H9 (cell line): ENCODE data around the gene CARMIL3. TPM values are rescaled to one million over a fixed set of nuclear protein-coding genes. Genes with fewer than 3 reads are reported as not detected.

ENCODE experiments used
- DNase-seq: peaks from one replicate; pipeline ENCODE4 v3.0.0-alpha.2; 2017
- H2AFZ ChIP-seq: one replicate; pipeline ENCODE4 v1.6.1; 2013; ENCODE audit warnings: mild to moderate bottlenecking, low read length, control low read depth, moderate library complexity
- H2AK5ac ChIP-seq: 2 replicates; pipeline ENCODE4 v1.6.1; 2013; ENCODE audit warnings: low read length, control low read depth, mixed read lengths; ENCODE audit not compliant: insufficient read length
- H2BK120ac ChIP-seq: one replicate; pipeline ENCODE4 v1.6.1; 2013; ENCODE audit warnings: low read depth, mild to moderate bottlenecking, low read length, control low read depth, inconsistent platforms; ENCODE audit not compliant: poor library complexity, severe bottlenecking
- H2BK12ac ChIP-seq: 2 replicates; pipeline ENCODE4 v1.6.1; 2013; ENCODE audit warnings: low read length, control low read depth, mixed read lengths, low read depth; ENCODE audit not compliant: insufficient read length
- H2BK15ac ChIP-seq: 2 replicates; pipeline ENCODE4 v1.6.1; 2013; ENCODE audit warnings: low read depth, low read length, control low read depth
- H2BK20ac ChIP-seq: one replicate; pipeline ENCODE4 v1.6.1; 2013; ENCODE audit warnings: low read depth, mild to moderate bottlenecking, low read length, control low read depth, inconsistent platforms; ENCODE audit not compliant: poor library complexity, severe bottlenecking
- H2BK5ac ChIP-seq: 2 replicates; pipeline ENCODE4 v1.6.1; 2013; ENCODE audit warnings: low read length, control low read depth, mixed read lengths; ENCODE audit not compliant: insufficient read length
- H3K14ac ChIP-seq: 2 replicates; pipeline ENCODE4 v1.6.1; 2013; ENCODE audit warnings: low read length, control low read depth; ENCODE audit not compliant: insufficient read depth
- H3K18ac ChIP-seq: 2 replicates; pipeline ENCODE4 v1.6.1; 2013; ENCODE audit warnings: low read depth, mild to moderate bottlenecking, mixed read lengths, low read length, control low read depth; ENCODE audit not compliant: insufficient read length
- H3K23ac ChIP-seq: 2 replicates; pipeline ENCODE4 v1.6.1; 2013; ENCODE audit warnings: low read length, control low read depth, mixed read lengths, low read depth; ENCODE audit not compliant: insufficient read length
- H3K23me2 ChIP-seq: 2 replicates; pipeline ENCODE4 v1.6.1; 2013; ENCODE audit warnings: low read depth, mild to moderate bottlenecking, mixed read lengths, low read length, control low read depth; ENCODE audit not compliant: insufficient read length, poor library complexity, severe bottlenecking
- H3K27ac ChIP-seq: 2 replicates; pipeline ENCODE4 v1.5.1; 2013; ENCODE audit warnings: low read length, control low read depth, mixed read lengths, low read depth; ENCODE audit not compliant: insufficient read length
- H3K27me3 ChIP-seq: 2 replicates; pipeline ENCODE4 v1.6.1; 2013; ENCODE audit warnings: low read length, control low read depth, inconsistent platforms; ENCODE audit not compliant: insufficient read depth
- H3K4ac ChIP-seq: 2 replicates; pipeline ENCODE4 v1.6.1; 2013; ENCODE audit warnings: low read depth, mild to moderate bottlenecking, control low read depth, inconsistent platforms, low read length, moderate library complexity
- H3K4me1 ChIP-seq: 2 replicates; pipeline ENCODE4 v1.6.1; 2013; ENCODE audit warnings: low read length, control low read depth, inconsistent platforms; ENCODE audit not compliant: insufficient read depth
- H3K4me2 ChIP-seq: 2 replicates; pipeline ENCODE4 v1.6.1; 2013; ENCODE audit warnings: low read length, control low read depth, mixed read lengths; ENCODE audit not compliant: insufficient read length, insufficient read depth
- H3K56ac ChIP-seq: 2 replicates; pipeline ENCODE4 v1.6.1; 2013; ENCODE audit warnings: low read depth, mild to moderate bottlenecking, mixed read lengths, low read length, control low read depth; ENCODE audit not compliant: insufficient read length
- H3K79me1 ChIP-seq: 2 replicates; pipeline ENCODE4 v1.6.1; 2013; ENCODE audit warnings: low read depth, mild to moderate bottlenecking, moderate library complexity, low read length, control low read depth, inconsistent platforms; ENCODE audit not compliant: insufficient read depth, poor library complexity, severe bottlenecking
- H3K79me2 ChIP-seq: 2 replicates; pipeline ENCODE4 v1.6.1; 2013; ENCODE audit warnings: low read length, control low read depth, inconsistent platforms; ENCODE audit not compliant: insufficient read depth
- H3K9ac ChIP-seq: 2 replicates; pipeline ENCODE4 v1.6.1; 2013; ENCODE audit warnings: low read length, control low read depth, mixed read lengths; ENCODE audit not compliant: insufficient read length; ENCODE audit errors: extremely low read depth
- H3K9me3 ChIP-seq: one replicate; pipeline ENCODE4 v1.6.1; 2013; ENCODE audit warnings: low read depth, low read length, inconsistent platforms; ENCODE audit not compliant: control insufficient read depth
- H3T11ph ChIP-seq: one replicate; pipeline ENCODE4 v1.6.1; 2013; ENCODE audit warnings: mild to moderate bottlenecking, low read length, control low read depth, inconsistent platforms
- H4K20me1 ChIP-seq: one replicate; pipeline ENCODE4 v1.6.1; 2013; ENCODE audit not compliant: control insufficient read depth, insufficient read length, insufficient read depth
- H4K5ac ChIP-seq: 2 replicates; pipeline ENCODE4 v1.6.1; 2013; ENCODE audit warnings: low read depth, mild to moderate bottlenecking, mixed read lengths, low read length, control low read depth; ENCODE audit not compliant: insufficient read length
- H4K8ac ChIP-seq: replicated peaks from 2 replicates; pipeline ENCODE4 v1.6.1; 2013; ENCODE audit warnings: low read length, control low read depth, mixed read lengths, low read depth; ENCODE audit not compliant: insufficient read length
- H4K91ac ChIP-seq: 2 replicates; pipeline ENCODE4 v1.6.1; 2013; ENCODE audit warnings: low read depth, mild to moderate bottlenecking, moderate library complexity, mixed read lengths, low read length, control low read depth; ENCODE audit not compliant: insufficient read length
- H3K27ac Mint-ChIP-seq, 3 experiments: 2 replicates in 2 of 3; 3 replicates in 1 of 3; pipeline ENCODE4 v1.8.0; 2020 to 2021; ENCODE audit warnings: mixed read lengths in 3 of 3, mild to moderate bottlenecking in 1 of 3, moderate library complexity in 1 of 3
- H3K27me3 Mint-ChIP-seq: 2 replicates; pipeline ENCODE4 v1.8.0; 2021; ENCODE audit warnings: low read depth, mild to moderate bottlenecking, moderate library complexity, mixed read lengths
- H3K36me3 Mint-ChIP-seq, 3 experiments: 2 replicates in 2 of 3; 3 replicates in 1 of 3; pipeline ENCODE4 v1.8.0; 2020 to 2021; ENCODE audit warnings: low read depth in 3 of 3, mixed read lengths in 3 of 3; ENCODE audit not compliant: insufficient read depth in 1 of 3
- H3K4me1 Mint-ChIP-seq, 2 experiments: 2 replicates each; pipeline ENCODE4 v1.8.0; 2020; ENCODE audit warnings: mixed read lengths in 2 of 2
- H3K4me3 Mint-ChIP-seq, 2 experiments: 2 replicates in 1 of 2; 3 replicates in 1 of 2; pipeline ENCODE4 v1.8.0; 2020 to 2021; ENCODE audit warnings: mild to moderate bottlenecking in 2 of 2, mixed read lengths in 2 of 2, moderate library complexity in 1 of 2
- H3K9me3 Mint-ChIP-seq, 2 experiments: 2 replicates in 1 of 2; 3 replicates in 1 of 2; pipeline ENCODE4 v1.8.0; 2020; ENCODE audit warnings: mild to moderate bottlenecking in 2 of 2, mixed read lengths in 2 of 2, moderate library complexity in 1 of 2
- WGBS: extraction: QIAGEN DNeasy Blood & Tissue Kit; methylation state at CpG from one replicate; pipeline ENCODE4 v1.1.7; 2013; ENCODE audit warnings: missing lambda C conversion rate, low lambda C conversion rate, mixed read lengths; ENCODE audit not compliant: insufficient read length; ENCODE audit errors: extremely low coverage; 5-methylcytosine and 5-hydroxymethylcytosine counted together
- total RNA-seq: library from RNA; stranded (reverse); gene quantifications from 2 replicates; pipeline ENCODE4 v1.2.1, GENCODE V29; 2021
- TF ChIP-seq, protein P1 (sequence below): fragments of 200-600 bp; sonication (generic); conservative IDR thresholded peaks from 3 replicates; pipeline ENCODE4 v1.8.0; 2021; ENCODE audit warnings: antibody characterized with exemption, mild to moderate bottlenecking

The CARMIL3 gene
- total RNA-seq, 1 experiment from 2014 or later: 5.8 TPM

- H3K27ac ChIP-seq: no peak overlapping the region
- Mint-ChIP-seq H3K4me3 (peak overlapping the region; percentile 90 to 93), H3K27ac (peak overlapping the region; percentile 92 to 97 (median 95)), H3K4me1 (peaks cover 21 to 32% of the 10 kb centered on the region in 2 experiments), H3K27me3 (peaks cover 4% of the 10 kb centered on the region), H3K36me3 (peaks cover 33 to 47% (median 36%) of the 10 kb centered on the region in 3 experiments; a peak in 6 of 7 replicates), H3K9me3 (peaks cover 0 to 2% of the 10 kb centered on the region in 2 experiments; a peak in 3 of 5 replicates)
- peaks cover 6% of the 10 kb centered on the region for H3K23me2 ChIP-seq
- no peak overlapping the region for H2BK15ac ChIP-seq
- no peak overlapping the region for H3K23ac ChIP-seq
- H2BK12ac ChIP-seq: no peak overlapping the region
- H3K4me2 ChIP-seq: peak overlapping the region; percentile 85
- no peaks in the 10 kb centered on the region for H3K27me3 ChIP-seq
- H4K8ac ChIP-seq: no peak overlapping the region
- no peaks in the 10 kb centered on the region; the same call in 1 of the 2 replicates for H3K79me2 ChIP-seq
- H2BK5ac ChIP-seq: no peak overlapping the region
- peak overlapping the region; percentile 84; the same call in 1 of the 2 replicates for H3K14ac ChIP-seq
- H2BK20ac ChIP-seq: no peak overlapping the region
- H2AK5ac ChIP-seq: no peak overlapping the region
- H3K9ac ChIP-seq: peak overlapping the region; percentile 89
- peak; percentile 87 for DNase-seq
- H3K9me3 ChIP-seq: no peaks in the 10 kb centered on the region
- no peak overlapping the region for H2BK120ac ChIP-seq
- H4K5ac ChIP-seq: no peak overlapping the region
- no peak overlapping the region for H3T11ph ChIP-seq
- WGBS: no CpG with 5 or more reads among the region's 12 CpGs
- no peaks in the 10 kb centered on the region for H3K79me1 ChIP-seq
- H3K18ac ChIP-seq: peak overlapping the region; percentile 3
- TF ChIP-seq, protein P1, sequence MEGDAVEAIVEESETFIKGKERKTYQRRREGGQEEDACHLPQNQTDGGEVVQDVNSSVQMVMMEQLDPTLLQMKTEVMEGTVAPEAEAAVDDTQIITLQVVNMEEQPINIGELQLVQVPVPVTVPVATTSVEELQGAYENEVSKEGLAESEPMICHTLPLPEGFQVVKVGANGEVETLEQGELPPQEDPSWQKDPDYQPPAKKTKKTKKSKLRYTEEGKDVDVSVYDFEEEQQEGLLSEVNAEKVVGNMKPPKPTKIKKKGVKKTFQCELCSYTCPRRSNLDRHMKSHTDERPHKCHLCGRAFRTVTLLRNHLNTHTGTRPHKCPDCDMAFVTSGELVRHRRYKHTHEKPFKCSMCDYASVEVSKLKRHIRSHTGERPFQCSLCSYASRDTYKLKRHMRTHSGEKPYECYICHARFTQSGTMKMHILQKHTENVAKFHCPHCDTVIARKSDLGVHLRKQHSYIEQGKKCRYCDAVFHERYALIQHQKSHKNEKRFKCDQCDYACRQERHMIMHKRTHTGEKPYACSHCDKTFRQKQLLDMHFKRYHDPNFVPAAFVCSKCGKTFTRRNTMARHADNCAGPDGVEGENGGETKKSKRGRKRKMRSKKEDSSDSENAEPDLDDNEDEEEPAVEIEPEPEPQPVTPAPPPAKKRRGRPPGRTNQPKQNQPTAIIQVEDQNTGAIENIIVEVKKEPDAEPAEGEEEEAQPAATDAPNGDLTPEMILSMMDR: no peak
- no peak overlapping the region for H2AFZ ChIP-seq
- H3K4me1 ChIP-seq: no peaks in the 10 kb centered on the region; the same call in 1 of the 2 replicates
- H3K4ac ChIP-seq: no peak overlapping the region
- no peak overlapping the region for H4K91ac ChIP-seq
- no peak overlapping the region for H3K56ac ChIP-seq
- H4K20me1 ChIP-seq: no peaks in the 10 kb centered on the region
Measured at GRCh38 chr14:24095271-24096068, 43.7 kb downstream of the CARMIL3 start.
